GM18909 (cell line): ENCODE measurements around the gene WTAP.
A peak's percentile ranks its signal among the peaks of the same experiment; 100 is the strongest.
"Not testable (repeated sequence)": the region's sequence is repeated elsewhere in the genome, so short reads cannot be mapped to it uniquely, and the experiment has no call there.

ENCODE experiments used
- ATAC-seq: cut with Tn5 transposase; IDR thresholded peaks from one replicate; pipeline ENCODE4 v1.9.1; 2021; ENCODE audit warnings: mild to moderate bottlenecking; ENCODE audit not compliant: unreplicated experiment, poor library complexity

WTAP gene

DNA sequence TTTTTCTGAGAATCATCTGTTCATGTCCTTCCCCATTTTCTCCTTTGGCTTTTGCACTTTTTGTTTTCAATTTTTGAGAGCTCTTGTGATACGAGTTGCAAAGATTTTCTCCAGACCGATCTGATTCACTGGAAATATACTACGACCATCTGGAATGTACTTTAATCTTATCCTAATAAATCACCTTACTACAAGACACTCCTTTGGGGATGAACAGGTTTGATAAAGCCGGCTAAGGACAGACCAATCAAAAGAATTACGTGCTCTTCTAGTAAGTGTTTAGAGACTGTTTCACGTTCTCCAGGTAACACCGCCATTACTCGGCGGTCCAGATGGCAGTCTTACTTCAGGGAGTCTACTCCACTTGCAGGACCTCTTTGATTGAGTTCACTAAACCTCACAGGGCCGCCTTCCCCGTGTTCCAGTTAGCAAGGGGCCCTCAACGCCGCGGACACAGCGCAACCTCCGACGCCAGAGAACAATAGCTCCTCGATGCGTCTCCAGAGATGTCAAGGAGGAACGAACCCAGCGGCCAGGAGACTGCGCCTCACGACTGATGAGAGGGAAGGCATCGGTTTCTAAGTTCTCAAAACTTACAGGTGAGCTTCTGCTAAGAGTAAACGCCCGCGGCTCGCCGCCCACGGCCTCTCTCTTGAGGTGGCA is 920 bp upstream of the WTAP start:
- ATAC-seq = peak; percentile 29

DNA sequence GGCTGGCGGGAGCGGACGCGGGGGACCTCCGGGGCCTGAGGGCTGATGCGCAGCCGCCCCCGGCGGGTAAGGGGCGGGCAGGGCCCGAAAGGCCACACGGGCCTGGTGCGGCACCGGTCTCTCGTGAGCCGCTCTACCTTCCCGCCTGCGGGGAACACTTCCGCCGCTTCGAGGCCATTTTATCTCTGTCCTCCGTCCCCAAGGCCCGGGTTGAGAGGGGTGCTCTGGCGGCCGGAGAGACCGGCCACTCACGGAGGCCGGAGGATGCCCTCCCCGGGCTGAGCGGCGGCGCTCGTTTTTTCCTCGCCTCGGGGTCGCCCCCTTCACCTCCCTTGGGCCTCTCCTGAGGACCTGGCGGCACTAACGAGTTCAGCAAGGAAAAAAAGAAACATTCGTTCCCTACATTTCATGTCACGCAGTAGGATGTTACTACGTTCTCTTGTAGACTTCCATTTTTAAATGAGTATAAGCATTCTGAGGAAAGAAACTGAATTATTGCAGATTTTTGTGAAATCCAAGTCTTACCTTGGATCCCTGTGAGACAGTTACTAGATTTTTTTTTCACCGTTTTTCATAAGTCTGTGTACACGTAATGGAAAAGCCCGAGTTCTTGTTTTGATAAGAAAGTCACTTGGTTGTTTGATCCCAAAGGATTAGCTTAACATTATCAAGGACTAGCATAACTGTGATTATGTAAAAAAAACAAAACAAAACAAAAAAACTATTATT is 575 bp downstream of the WTAP start:
- peak; percentile 39 for ATAC-seq

DNA sequence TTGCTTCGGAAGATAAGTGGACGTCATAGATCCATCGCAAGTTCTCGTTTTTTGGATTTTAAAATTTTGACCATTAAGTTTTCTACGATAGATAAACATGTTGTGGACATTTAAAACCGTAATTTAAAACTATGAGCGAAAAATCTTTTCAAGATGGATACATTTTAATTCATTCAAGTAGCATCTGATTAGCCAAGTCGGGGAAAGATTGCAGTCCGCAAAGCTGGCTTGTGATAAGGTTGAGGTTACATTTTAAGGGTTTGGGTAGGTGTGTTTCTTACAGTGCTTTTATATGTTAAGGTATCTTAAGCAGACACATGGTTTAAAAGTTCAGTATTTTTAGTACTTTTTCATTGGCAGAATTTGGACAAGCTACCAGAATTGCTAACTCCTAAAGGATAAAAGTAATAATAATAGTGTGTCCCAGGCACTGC is 1.2 kb downstream of the WTAP start:
- ATAC-seq = no peak

DNA sequence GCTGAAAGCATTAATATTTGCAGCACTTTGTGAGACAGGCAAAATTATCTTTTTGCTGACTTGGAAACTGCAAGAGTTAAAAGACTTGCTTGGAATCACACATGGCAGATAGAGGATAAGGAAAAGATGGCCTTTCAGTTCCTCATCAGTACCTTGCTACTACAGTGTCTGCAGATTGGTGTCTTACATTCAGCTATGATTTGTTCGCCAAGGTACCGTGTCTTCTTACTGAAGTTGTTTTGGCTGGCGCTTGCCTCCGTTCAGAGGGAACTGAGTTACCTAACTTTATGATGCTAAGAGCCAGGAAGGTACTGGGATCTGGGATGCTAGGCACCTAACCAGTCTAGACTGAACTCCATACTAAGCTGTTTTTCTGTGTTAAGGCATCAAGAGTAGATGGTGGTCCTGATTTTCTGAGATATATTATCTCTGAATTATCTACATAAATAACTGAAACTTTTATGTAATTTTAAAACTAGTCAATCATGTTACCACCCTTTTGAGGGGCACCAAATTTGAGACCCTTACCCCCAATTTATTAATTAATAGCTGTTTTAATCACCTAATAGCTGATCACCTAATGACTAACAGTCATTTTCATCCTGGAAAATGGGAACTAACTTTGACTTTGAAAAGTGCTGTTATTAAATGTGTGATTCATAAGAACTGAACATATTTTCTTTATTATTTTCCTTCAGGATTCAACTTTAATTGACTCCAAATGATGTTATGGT is 2.5 kb downstream of the WTAP start:
- no peak for ATAC-seq

DNA sequence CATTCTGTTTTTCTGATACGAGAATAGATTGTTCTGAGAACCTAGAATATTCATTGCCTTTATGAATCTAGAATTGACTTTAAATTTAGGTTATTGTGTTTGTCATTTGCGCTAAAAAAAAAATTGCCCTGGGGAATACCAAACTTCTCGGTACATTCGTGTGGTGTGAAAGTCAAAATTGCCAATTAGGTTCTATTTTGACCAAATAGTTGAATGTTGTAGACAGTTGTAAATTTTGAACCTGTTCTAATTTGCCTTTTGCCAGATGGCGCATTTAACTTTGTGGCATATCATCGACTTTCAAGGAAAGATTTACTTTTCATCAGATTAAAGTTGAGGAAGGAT is 3.0 kb downstream of the WTAP start:
- no peak for ATAC-seq

DNA sequence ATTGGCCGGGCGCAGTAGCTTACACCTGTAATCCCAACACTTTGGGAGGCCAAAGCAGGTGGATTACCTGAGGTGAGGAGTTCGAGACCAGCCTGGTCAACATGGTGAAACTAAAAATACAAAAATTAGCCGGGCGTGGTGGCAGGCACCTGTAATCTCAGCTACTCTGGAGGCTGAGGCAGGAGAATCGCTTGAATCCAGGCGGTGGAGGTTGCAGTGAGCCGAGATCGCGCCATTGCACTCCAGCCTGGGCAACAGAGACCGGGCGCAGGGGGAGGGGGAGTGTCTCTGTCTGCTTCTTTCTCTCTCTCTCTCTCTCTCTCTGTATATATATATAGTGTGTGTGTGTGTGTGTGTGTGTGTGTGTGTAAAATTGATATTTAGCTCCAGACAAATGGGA is 5.2 kb downstream of the WTAP start:
- not testable (repeated sequence) for ATAC-seq

DNA sequence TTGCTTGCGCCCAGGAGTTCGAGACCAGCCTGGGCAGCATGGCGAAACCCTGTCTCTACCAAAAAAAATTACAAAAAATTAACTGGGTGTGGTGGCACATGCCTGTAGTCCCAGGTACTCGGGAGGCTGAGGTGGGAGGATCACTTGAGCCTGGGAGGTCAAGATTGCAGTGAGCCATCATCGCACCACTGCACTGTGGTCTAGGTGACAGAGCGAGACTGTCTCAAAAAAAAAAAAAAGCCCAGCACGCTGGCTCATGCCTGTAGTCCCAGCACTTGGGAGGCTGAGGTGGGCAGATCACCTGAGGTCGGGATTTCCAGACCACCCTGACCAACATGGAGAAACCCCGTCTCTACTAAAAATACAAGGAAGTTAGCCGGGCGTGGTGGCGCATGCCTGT is 6.1 kb downstream of the WTAP start:
- not testable (repeated sequence) for ATAC-seq

DNA sequence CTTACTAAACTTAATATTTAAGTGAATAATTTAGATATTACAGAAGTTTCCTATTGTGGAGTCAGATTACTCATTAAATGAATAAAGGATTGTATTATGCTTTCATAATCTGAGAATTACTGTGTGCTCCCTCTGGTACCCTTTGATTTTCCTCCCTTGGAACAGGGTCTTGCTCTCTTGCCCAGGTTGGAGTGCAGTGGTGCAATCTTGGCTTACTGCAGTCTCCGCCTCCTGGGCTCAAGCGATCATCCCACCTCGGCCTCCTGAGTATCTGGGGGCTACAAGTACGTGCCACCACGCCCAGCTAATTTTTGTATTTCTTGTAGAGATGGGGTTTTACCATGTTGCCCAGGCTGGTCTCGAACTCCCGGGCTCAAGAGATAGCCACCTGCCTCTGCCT is 9.6 kb downstream of the WTAP start:
- no peak for ATAC-seq

DNA sequence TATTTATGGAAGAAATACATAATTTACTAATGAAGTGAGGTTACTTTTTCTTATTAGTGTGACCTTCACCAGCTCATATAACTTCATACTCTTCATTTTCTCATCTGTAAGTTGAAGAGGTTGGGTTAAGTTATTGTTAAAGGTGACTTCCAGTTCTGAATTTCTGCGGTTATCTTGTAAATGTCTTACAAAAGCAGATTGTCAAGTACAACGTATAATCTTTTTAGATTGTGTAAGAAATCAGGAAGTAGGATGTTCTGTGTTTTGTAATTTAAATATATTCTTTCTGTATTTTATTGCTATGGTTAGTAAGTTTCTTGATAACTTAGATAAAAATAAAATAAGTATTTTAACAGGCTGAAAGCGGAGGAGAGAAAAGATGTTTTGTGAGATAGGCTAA is 12.0 kb downstream of the WTAP start:
- ATAC-seq = no peak

DNA sequence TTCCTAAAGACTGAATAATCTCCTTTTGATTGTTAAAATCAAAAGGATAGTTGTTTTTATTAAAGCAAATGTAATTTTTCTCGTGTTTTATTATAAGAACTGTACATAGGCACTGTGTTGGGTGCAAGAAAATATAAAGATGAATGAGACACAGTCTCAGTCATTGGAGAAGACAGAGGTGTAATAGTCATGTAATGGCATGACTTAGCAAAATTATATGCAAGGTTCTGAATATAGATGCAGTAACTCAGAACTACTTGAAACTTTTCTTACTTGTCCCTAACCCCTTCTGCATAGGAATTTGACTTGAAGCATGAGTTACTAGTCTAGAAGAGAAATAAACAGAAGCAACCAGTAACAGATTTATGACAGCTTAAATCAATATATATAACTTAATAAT is 14.9 kb downstream of the WTAP start:
- ATAC-seq = no peak

DNA sequence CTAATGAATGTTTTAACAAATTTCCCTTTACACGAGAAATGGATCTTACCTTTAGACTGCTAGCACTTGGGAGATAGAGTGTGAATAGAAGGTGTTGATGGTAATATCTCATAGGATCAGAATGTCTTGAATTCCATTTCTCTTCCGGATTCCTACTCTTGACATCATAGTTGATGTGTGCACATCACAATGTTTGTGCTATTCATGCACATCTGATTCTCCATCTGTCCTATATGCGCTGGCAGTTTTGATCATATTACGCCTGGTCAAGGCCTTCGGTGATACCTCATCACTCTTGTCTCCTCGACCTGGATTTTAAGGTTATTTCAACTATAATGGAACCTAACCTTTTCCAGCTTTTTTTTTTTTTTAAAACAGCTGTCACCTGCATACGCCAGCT is 17.8 kb downstream of the WTAP start:
- ATAC-seq = no peak

DNA sequence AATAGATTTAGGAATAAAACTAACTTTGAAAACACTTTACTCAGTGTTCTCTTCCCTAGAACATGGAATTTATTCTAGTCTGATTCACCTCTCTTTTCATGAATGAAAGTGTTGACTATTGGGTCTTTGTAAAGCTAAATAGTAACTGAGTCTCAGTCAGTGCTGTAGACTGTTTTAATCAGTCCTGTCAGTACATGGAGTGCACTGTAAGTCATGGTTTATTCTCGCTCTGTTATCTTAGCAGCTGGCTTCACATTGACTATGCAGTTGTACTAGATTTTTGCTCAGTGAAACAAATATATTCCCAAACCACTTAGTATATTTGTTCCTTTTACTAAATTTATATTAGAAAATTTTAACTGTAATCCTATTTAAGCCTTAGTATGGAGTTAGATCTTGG is 19.5 kb downstream of the WTAP start:
- no peak for ATAC-seq

DNA sequence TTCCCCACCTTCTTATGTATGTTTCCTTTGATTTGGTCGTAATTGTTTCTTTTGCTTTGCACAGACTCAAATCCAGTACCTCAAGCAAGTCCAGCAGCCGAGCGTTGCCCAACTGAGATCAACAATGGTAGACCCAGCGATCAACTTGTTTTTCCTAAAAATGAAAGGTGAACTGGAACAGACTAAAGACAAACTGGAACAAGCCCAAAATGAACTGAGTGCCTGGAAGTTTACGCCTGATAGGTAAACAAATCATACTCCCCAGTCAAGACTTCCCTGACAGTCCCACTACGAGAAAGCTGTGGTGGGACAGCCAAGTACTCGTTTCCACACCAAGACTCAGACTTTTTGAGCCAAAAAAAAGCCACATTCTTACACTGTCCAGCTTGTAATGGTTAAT is 20.8 kb downstream of the WTAP start:
- not testable (repeated sequence) for ATAC-seq

DNA sequence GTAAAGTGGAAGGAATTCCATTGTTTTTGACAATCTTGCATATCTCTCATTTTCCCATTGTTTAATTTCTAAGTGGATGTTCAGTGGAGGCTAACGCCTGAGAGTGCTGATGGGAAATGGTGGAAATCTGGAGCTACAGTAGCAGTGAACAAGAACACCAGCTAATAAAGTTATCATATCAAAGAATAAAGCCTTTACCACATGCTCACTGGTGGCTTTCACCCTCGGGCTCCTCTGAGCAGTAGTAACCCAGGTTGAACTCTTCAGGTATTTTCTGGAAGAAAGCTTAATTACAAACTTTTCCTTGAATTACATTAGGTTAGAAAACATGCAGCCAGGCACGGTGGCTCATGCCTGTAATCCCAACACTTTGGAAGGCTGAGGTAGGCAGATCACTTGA is 24.1 kb downstream of the WTAP start:
- no peak for ATAC-seq

DNA sequence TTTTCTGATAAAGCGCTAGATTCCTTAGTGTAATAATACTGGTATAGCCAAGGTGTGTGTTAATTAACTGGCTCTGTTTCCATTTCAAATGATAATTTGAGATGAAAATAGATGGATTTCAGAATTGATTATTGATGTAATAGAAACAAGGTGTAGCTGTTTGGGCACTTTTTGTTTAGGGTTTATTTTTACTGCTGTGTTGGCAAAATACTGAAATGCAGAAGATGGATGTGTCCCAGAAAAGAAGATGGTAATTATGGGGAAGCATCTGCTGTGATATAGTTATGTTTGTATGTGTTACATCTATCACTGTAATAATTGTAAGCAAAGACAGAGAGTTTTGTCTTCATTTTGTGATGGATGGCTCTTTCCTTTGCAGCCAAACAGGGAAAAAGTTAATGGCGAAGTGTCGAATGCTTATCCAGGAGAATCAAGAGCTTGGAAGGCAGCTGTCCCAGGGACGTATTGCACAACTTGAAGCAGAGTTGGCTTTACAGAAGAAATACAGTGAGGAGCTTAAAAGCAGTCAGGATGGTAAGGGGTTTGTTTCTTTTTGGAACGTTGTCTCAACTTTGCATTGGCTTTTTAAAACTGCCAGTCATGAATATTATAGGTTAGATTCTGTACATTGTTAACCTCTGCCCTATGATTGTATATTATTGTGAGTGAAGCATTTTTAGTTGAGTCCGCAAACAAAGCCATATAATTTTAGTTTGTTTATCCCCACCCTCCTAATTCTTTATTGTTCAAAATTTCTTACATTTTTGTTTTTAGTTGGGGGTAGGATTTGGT is 26.0 kb downstream of the WTAP start:
- ATAC-seq = no peak

DNA sequence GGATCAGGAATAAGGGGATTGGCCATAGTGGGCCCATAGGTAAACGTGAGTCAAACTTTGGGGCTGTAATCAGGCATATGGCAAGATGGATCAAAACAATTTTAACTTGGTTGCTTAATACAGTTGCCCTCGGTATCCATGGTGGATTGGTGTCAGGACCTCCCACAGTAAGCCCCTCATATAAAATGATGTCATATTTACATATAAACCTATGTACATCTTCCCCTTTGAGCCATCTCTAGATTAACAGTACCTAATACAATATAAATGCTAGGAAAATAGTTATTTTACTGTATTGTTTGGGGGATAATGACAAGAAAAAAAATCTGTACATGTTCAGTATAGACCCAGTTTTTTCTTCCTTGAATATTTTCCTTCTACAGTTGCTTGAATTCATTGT is 27.1 kb downstream of the WTAP start:
- no peak for ATAC-seq

DNA sequence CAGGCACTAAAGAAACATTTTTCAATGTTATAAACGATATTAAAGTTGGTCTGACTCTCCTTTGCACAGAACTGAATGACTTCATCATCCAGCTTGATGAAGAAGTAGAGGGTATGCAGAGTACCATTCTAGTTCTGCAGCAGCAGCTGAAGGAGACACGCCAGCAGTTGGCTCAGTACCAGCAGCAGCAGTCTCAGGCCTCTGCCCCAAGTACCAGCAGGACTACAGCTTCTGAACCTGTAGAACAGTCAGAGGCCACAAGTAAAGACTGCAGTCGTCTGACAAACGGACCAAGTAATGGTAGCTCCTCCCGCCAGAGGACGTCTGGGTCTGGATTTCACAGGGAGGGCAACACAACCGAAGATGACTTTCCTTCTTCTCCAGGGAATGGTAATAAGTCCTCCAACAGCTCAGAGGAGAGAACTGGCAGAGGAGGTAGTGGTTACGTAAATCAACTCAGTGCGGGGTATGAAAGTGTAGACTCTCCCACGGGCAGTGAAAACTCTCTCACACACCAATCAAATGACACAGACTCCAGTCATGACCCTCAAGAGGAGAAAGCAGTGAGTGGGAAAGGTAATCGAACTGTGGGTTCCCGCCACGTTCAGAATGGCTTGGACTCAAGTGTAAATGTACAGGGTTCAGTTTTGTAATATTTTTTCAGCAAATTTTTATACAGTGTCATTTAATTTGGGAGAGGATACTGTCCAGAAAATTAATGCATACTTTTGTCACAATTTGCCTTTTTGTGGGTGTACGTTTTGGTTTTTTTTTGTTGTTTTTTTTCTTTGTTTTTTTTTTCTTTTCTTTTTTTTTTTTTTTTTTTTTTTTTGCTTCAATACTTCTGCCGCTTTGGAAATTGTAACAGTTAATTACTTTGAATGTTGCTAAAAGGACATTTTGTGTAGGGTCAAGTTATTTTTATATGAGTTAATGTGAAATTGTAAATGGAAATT is 27.9 kb downstream of the WTAP start:
- no peak for ATAC-seq

DNA sequence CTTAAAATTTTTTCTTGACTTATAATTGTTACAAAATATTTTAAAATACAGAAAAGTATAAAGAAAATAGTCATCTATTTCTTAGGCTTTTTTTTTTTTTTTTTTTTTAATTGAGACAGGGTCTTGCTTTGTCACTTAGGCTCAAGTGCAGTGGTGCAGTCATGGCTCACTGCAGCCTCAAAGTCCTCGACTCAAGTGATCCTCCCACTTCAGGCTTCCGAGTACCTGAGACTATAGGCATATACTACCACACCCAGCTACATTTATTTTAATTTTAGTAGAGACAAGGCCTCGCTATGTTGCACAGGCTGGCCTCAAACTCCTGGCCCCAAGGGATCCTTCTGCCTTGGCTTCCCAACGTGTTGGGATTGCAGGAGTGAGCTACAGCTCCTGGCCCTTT is 29.2 kb downstream of the WTAP start:
- ATAC-seq = no peak

DNA sequence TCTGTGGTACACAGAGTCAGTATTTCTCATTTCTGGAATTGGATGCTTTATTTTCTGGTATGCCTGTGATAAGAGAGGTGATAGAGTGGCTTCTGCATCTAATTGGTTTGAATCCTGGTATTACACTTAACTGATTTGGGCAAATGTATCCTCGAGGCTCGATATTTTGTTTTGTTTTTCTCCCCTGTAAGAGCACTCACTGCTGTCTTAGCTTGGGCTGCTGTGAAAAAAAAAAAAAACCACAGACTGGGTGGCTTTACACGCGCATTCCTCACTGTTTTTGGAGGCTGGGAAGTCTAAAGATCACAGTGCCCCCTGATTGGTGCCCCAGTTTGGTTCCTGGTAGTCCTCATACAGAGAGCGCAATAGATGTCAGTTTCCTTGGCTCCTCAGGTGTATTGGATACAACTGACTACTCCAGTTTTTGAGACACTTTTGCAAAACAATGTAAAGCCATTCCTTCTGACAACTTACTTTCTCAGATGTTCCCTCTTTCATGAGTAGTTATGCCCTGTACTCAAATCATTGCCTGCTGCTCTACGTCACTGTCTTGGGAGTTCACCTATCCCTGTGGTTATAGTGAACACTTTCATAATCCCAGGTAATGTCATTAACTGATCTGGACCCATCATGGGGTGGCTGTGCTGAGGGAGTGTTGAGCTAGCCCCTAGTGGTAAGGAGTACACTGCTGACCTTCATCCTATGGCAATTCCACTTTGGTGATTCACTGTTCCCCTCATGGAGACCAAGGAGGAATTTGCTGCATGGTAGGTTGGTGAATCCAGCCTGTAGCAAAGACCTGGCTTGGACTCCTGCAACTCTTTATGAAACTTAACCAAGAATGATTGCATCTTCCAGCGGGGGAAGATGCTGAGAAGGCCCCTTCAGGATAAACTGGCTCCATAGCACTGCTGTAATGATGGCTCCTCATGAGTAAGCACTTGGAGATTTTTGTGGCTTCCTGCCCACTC is 31.0 kb downstream of the WTAP start:
- ATAC-seq = no peak
